8988T (cell line): Measurements from ENCODE around the gene PSD2.

Source experiments
- DNase-seq: peaks from one replicate; pipeline ENCODE4 v3.0.0; 2011

The PSD2 gene

DNA sequence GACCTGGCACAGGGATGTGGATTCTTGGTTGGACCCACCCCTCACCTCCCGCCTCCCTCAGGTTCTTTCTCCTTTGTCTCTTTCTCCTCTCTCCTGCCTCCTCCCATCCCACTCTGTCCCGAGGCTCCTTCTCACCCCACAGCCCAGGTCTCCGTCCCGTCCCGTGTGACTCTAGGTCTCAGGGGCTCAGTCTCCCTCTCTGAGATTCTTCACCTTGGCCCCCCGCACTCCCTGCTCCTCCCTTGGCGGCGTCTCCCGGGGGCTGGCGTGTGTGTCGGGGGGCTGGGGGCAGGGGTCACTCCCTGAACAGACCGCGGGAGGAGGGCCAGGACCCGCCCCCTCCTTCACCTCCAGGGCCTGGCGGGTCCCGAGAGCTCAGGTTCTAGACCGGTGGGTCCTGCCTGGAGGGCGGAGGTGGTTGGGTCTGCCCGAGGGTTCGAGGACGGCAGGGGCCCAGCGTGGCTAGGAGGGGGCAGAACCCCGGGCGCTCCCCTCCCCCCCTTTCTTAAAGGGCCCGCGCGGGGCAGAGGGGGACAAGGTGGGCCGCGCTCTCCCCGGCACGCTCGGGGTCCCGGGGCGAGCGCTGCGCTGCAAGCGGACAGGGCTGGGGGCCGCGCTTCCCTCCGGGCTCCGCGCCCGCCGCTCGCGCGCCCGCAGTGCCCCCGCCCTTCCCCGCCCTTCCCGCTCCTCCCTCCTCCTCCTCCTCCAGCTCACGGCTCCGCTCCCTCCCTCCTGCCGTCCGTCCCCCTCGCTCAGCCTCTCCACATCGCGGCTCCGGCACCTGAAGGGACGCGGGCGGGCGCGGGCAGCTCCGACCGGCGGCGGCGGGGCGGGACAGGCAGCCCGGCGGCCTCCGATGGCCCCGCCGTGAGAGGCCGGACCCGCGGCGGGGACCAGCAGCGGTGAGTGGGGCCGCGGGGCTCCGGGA is at the start of gene PSD2:
TSS of gene PSD2 (plus strand) at position 735 of the 928 bp plus-strand sequence. CDS start 13,633 bp downstream, outside the sequence.
- DNase-seq: peak; percentile 73

DNA sequence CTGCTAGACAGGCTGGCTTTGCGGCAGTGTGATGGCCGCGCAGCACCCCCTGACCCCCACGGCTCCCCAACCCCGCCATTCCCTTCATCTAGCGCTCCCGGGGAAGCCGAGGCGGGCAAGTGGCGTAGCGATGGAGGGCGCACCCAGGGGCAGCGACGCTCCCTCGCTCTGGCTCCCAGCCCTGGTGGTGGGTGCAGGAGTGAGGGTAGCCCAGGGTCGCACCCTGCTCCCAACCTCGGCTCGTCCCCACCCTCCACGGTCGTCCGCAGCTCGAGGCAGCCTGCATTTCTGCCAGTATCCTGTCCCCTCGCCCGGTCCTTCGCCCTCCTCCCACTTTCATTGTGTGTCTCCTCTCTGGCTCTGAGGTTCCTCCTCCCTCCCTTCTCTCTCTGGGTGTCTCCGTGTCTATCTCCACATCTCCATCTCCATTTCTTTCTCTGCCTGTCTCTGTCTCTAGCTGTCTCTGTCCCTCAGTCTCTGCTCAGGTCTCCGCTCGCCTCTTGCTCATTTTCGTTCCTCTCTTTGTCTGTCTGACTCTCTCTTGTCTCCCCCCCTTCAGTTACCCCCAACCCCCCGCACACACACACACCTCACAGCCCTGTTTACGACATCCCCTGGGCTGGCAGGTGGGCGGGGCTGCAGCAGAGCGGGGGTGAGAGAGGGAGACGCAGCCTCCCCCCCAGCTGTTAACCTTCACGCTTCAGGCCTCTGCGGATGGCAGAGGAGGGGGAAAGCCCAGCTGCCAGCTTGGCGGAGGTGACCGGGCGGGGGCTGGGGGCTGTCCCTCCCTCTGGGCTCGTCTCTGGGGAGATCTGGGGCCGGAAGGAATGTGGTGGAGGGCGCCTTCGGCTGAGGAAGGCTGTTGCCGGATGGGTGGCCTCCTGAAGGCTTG is 48.7 kb upstream of the PSD2 start:
- no peak for DNase-seq

DNA sequence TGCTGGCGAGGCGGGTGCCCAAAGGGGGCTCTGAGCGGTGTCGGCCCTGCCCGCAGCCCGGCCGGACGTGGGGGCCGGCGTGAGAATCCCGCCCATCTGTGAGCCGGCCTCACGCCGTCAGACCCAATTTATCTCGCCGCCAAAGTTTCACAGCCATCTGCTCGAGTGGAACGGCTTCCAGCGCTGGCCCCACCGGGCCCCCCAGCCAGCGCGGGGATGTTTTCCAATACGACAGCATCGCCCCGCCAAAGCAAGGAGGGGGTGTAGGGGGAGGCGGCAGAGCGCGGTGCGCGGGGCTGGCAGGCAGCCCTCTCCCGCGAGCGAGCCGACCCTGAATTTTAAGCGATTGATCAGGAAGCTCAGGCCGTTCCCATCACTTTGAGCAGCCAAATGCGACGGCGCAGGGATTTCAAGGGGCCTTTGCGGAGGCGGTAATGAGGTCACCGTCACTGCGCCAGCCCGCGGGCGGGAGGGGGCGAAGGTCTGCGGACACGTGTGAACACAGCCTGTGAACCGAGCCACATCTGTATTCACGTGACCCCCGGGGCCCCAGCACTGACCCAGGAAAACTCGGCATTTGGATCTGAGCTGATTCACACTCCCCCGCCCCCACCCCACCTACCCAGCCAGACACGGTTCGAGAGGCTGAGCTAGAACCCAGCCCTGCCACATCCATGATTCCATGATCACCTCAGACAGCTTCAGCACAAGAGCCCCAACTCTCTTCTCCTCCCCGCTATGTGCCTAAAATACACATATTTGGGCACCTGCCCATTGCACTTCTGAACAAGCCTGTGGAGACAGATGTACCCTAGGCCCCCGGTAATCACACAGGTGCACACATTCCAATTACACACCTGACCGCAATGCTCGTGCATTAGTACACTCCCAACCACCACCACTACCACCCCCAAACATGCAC is 47.8 kb upstream of the PSD2 start:
- DNase-seq: no peak

DNA sequence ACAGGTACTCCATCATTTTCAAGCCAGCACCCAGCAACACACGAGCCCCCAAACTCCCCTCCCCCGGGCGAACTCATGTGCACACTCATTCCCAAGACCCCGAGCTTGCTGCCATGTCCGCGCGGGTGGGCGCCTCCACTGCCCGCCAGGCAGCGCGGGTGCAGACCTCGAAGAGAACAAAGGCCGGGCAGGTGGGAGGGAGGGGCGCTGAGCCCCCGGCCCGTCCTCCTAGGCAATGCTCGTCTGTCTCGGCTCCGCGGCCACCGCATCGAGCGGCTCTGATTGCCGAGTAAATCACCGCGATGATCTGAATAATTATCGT is 47.1 kb upstream of the PSD2 start:
- no peak for DNase-seq

DNA sequence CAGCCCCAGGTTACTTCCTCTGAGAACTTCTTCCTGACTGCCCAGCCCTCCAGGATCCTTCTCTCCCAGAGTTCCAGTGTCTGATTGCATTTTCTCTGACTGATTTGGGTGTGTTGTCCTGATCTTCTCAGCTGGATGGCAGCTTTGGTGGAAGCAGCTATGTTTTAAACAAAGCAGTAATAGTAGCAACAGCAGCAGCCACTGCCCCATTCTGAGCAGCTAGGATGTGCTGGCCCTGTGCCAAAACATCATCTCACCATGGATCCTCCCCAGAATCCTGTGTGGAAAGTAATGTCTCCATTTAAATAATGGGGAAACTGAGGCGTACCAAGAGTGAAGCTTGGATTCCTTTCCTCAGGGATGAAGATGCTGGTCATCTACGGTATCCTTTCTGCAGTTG is 46.4 kb upstream of the PSD2 start:
- DNase-seq: no peak

DNA sequence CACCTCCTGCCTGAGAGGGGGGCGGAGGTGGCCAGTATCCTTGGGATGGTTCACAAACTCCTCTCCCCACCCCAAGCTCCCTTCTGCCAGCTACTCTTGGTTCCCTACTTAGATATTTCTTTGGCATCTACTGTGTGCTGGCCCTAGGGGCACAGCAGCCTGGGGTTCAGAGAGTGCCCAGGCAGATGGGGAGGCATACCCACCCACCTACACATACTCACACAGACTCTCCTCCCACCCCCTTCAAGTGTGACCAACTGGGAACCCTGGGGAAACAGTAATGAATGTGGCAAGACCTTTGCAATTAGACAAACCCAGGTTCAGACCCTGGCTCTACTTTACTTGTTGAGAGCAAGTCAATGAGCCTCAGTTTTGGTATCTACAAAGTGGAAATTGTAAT is 44.4 kb upstream of the PSD2 start:
- no peak for DNase-seq

DNA sequence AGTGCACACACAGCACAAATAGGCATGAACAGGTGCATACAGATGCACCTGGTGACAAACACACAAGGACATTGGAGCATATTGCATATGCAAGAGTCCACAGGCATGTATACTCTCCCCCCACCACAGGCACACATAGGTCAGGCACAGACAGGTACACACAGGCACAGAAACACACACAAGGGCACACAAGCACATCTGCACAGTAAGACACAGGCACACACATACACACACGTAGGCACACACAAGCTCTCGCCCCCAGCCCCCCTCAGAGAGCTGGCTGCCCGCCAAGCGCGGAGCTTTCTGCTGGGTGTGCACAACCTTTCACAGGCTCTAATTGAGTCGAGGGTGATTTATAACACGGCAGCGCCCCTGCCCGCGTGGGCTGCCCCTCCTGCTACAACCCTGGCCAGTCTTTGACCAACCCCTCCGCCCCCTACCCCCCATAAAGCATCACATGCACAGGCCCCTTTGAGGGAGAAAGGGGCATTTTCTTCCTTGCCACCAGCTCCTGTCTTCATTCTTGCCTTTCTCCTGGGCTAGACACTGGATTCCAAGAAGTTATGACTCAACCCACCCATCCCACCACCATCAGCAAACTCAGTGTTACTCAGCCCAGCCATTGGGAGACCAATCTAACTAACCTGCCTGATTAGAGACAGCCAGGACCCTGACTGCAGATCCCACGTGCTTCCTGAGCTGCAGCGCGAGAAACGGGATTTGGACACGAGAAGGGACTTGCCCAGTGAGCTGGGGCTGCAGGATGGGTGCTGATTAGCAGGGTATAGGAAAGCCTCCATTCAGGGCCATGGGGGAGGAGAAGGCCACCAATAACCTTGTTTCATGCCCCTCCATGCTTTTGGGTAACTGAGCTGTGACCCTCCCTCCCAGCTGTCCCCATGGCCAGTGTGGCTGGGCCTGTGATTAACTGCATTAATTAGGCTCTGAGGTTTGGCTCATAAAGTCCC is 42.8 kb upstream of the PSD2 start:
- DNase-seq: no peak

DNA sequence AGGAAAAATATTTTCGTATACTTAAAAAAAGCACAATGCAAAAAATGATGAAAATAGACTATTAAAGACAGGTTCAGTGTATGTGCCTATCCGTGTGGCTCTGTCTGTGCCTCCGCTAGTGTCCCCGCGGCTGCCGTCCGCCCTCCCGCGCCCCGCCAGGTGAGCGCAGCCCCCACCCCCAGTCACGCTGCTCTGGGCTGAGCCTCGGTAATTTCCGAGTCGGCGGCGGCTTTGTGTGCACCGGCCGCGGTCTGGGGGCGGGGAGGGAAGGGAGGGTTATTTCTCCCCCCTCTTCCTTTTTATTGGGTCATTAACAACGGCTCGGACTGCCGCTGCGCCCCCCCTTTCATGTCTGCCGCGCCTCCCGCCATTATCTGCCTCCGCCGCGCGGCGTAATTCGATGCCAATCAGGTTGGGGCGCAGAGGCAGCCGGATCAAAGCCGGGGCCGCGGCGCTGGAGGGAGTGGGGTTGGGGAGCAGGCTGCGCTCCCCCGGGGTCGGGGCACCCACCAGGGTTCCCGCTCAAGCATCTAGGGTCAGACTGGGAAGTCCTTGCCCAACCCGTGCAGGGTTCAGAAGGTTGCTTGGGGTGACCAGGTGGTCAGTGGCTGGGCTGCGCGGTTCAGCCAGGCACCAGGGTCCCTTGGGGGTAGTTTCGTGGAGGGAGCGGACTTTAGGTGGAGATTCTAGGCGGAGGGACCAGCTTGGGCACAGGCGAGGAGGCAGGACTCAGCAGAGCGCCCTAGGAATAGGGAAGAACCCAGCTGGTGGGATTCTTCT is 39.5 kb upstream of the PSD2 start:
- DNase-seq: no peak

DNA sequence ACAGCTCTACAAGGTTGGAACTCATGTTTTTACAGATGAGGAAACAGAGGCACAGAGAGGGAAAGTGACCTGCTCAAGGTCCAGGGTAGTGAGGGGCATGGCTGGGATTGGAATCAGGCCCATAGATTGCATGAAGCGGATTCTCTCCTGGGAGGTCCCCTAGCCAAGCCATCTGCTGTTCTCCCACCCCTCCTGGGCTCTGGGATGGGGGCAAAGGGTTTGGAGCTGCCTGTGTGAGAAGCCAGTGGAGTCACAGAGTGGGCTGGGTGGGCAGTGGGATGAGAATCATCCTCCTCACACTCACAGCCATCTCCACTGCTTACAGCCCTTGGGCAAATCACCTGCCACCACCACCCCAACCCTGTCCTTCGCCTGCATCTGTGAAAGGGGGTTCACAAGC is 38.6 kb upstream of the PSD2 start:
- no peak for DNase-seq

DNA sequence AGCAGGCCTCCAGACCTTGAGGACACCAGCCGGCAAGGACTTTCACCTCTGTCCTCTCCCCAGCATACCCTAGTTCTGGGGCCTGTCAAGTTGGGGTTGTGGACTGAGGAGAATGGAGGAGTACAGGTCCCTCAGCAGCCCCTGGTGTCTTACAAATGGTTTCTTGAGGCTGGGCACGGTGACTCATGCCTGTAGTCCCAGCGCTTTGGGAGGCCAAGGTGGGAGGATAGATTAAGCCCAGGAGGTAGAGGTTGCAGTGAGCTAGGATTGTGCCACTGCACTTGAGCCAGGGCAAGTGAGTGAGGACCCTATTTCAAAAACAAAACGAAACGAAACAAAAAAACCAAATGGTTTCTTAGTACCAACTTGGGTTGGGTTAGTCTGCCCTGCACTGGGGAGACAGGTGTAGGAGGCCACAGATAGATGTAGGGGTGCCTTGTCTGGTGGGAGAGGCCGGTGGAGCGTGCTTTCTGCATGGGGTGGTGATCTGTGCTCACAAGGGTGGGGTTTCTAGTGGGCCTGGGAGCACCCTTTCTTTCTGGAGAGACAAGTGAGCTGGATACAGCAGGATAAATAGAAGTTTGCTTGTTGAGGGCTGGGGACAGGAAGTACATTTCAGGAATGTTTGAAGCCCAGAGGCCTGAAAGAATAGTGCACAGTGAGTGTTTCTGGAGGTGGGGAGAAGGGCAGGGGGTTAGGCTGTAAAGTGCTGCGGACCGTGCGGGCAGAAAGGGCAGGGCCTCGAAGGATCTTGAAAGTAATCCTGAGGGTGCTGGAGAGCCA is 37.7 kb upstream of the PSD2 start:
- no peak for DNase-seq

DNA sequence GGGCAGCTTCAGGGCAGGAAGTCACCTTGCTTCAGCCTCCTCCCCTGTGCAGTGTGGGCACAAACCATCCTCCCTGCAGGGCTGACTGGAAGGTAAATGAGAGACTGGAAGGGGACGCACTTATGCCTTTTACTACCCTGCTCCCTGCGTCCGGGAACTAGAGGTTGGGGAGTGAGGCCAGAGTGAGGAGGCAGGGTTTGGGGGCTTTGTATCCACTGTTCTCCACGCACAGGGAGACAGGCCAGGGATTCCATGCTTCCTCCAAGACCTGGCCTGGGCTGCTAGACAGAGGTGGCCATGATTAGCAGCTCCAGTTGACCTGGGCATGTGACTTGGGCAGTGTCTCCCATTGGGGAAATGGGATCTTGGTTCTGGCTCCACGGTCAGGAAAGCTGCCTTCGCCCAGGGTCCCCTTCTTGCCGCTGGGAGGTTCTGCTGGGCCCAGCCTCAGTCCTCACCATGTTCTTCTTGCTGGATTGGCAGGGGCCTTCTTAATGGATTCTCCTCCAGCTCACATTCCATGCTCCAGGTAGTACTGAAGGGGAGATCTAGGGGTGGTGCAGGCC is 37.0 kb upstream of the PSD2 start:
- DNase-seq: no peak

DNA sequence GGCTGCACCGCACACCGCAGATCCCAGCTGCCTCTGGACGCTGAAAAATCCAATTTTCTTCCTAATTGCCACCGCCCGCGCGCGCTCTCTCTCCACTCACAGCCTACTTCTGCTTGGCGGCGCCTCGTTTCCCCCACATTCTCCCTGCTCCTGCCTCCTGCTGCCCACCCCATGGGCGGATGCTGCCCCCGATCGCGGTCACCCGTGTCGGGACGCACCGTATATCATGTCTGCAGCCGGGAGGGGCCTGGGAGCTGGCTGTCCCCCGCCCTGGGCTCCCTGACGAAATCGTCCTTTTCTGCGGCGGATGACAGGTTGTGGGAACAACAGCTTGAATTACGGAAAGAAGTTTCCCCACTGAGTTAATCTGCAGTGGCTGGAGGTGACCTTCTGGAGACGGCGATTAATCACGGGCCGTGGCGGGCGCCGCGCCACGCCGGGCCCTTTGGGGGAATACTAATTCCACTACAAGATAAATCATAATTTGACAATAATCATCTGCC is 36.3 kb upstream of the PSD2 start:
- DNase-seq: no peak

DNA sequence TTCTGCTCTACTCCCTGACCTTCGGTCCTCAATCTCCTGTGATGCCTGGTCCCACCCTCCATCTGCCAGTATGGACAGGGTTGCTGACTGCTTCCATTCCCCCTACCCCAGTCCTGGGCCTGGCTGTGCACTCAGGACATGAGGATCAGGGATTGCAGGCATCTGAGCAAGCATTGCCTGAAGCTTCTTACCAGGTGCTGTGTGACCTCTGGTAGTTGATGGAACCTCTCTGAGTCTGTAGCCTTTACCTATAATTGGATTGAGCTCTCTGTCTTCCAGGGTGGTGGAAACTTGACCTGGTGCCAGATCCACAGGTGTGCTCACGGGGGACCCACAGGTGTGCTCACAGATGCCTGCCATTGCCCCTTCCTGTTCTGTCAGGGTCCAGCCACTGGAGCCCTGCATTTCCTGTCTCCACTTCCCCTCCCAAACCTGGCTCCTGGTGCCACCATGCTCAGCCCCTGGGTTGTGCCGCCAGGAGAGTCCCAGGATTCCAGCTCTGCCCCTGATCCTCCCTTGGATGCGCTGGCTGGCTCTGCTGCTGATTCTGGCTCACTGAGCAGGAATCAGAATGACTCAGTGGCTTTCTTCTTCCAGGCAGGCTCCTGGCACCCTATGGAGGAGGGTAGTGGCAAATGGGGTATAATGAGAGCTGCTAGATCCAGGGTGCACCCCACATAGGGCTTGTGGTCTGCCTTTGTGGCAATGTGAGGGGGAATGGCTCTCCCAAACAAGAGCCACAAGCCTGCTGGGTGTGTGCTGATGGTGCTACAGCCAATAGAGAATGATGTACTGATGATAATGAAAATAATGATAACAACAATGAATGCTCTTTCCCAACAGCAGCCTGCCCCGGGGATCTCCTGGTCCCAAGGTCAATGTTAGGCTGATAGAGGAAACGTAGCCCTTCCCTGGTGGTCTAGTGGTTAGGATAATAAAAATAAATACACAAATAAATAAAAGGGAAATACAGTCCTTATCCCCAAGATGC is 35.2 kb upstream of the PSD2 start:
- DNase-seq: no peak

DNA sequence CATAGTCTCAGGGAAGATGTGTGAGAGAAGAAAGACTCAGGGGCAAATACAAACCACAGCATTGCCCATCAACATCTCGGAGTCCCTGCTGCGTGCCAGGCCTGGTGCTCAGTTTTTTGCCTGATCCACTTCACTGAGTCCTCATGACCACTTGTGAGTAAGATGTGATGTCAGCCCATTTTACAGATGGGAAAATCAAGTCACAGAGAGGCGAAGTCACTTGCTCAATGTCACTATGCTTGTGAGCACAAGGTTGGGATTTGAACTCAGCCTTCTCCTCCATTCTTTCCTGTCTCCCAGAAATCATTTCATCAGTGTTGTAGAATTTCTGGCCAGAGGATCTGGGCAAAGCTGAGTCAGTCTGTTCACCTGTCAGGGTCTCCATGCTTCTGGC is 34.6 kb upstream of the PSD2 start:
- no peak for DNase-seq

DNA sequence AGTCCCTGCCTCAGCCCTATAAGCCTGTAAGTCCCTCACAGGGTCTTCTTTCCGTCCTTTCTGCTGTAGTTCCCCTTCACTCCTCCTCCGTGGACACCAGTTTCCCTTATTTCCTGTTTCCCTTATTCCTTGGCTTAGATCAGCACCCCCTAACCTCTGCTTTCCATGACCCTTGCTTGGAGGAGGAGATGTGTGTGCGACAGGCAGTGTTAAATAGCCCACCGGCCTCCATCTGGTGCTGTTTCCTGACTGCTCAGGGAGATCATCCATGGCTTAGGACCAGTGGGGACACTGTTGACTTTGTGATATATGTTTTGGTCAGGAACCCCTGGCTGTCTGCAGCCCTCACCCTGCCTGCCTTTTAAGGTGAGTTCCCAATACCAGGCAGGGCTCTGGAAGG is 34.1 kb upstream of the PSD2 start:
- DNase-seq: no peak

DNA sequence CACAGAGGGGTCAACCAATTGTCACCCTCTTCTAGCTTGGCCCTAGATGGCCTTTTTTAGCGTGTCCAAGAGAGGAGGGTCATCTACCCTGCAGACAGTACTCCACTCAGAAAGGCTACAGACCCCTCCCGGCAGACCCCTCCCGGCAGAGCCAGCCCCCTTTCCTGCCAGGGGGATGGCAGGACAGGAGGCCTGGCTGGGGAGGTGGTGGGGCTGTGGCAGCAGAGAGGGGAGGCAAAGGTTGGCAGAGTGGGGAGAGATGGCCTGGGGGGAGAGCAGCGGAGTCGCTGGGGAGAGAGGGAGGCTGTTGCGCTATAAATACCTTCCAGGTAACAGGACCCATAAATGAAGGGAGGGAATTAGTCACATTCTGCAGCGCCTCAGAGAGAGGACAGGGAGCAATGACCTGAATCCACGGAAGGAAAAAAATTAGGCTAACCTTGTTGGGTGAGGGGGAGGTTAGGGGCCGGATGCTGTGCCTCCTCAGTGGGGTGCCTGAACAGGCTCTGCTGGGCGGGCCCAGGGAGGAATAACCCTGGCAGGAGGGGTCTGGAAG is 32.9 kb upstream of the PSD2 start:
- DNase-seq: no peak

DNA sequence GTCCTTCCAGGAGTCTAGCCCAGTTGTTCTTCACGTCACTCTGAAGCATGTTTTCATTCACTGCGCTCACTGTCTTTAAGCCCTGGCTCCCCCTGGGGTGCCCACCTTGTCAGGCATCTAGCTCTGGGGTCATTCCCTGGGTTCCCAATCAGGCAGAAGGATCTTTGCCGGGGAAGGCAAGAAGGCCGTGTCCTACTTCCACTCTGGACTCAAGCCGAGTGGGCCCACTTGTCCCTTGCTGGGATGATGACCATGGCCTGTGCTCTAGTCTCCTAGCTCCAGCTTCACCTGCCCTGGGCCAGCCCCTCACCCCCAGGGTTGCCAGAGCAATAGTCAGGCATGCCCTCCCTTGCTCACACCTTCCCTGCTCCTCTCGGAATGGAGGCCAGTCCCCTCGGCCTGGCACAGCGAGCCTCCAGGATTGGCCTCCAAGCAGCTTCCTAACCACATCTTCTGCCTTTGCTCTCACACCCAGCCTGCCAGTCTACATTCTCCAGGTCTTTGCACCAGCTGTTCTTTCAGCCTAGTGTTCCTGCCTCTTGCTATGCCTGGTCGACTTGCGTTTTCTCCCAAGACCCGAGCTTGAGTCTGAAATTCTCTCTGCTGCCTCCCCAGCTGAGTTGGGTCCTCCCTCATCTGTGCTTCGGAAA is 32.2 kb upstream of the PSD2 start:
- no peak for DNase-seq
